M059J (cell line): Measurements from ENCODE around the gene WFDC6. TPM values are rescaled to one million over a fixed set of nuclear protein-coding genes. Genes with fewer than 3 reads are reported as not detected.

ENCODE experiments used
- total RNA-seq: library from RNA; depleted of rRNA; stranded (reverse); fragments of >200 nt; shearing (Covaris generic); gene quantifications from 2 replicates; pipeline ENCODE4 v1.2.3, GENCODE V29; 2014; rRNA removed

The WFDC6 gene
- total RNA-seq, 1 experiment from 2014 or later: not detected

Other genes with a start within 250 kb of the WFDC6 start
- gene RBPJL, start 232.6 kb downstream of the WFDC6 start, total RNA-seq: not detected in 2 replicates
- gene MATN4, start 231.2 kb downstream of the WFDC6 start, total RNA-seq: not detected in 2 replicates
- gene SDC4, start 191.1 kb downstream of the WFDC6 start, total RNA-seq: 177 and 189 TPM in 2 replicates
- gene SYS1, start 176.3 kb downstream of the WFDC6 start, total RNA-seq: 26.7 and 29.4 TPM in 2 replicates
- not detected in 2 replicates for gene TP53TG5, start 161.2 kb downstream of the WFDC6 start, total RNA-seq
- 15.4 and 17.6 TPM in 2 replicates for gene DBNDD2, start 131.2 kb downstream of the WFDC6 start, total RNA-seq
- gene PIGT, start 123.3 kb downstream of the WFDC6 start, total RNA-seq: 250 and 270 TPM in 2 replicates
- gene WFDC2, start 69.7 kb downstream of the WFDC6 start, total RNA-seq: not detected in 2 replicates
- gene SPINT3, start 23.9 kb downstream of the WFDC6 start, total RNA-seq: not detected in 2 replicates
- not detected in 2 replicates for gene EPPIN, start 7.9 kb upstream of the WFDC6 start, total RNA-seq
- gene WFDC8, start 39.8 kb upstream of the WFDC6 start, total RNA-seq: not detected in 2 replicates
- gene WFDC10A, start 90.3 kb upstream of the WFDC6 start, total RNA-seq: not detected in 2 replicates
- not detected in 2 replicates for gene WFDC9, start 91.8 kb upstream of the WFDC6 start, total RNA-seq
- gene WFDC11, start 130.8 kb upstream of the WFDC6 start, total RNA-seq: not detected in 2 replicates
- not detected in 2 replicates for gene WFDC13, start 162.6 kb upstream of the WFDC6 start, total RNA-seq
- gene WFDC10B, start 165.5 kb upstream of the WFDC6 start, total RNA-seq: not detected in 2 replicates
- gene SPINT4, start 182.9 kb upstream of the WFDC6 start, total RNA-seq: not detected in 2 replicates